Spinal cord (tissue), 10 donors: ENCODE data around the gene ZDHHC18. TPM values are rescaled to one million over a fixed set of nuclear protein-coding genes. Genes with fewer than 3 reads are reported as not detected.

ENCODE experiments used
- DNase-seq, 6 donors: peaks; one replicate each; pipeline versions ENCODE4 v3.0.0 to v3.0.0-alpha.2; 2013 to 2015; ENCODE audit warnings: low spot score in 6 of 6, low read depth in 4 of 6
- H3K27ac ChIP-seq: one replicate; pipeline ENCODE4 v1.5.1; 2013; ENCODE audit warnings: low read depth, low read length, control low read depth
- H3K27me3 ChIP-seq: one replicate; pipeline ENCODE4 v1.6.1; 2013; ENCODE audit warnings: low read length; ENCODE audit not compliant: control insufficient read depth, insufficient read depth
- H3K36me3 ChIP-seq: one replicate; pipeline ENCODE4 v1.6.1; 2013; ENCODE audit warnings: low read length; ENCODE audit not compliant: control insufficient read depth, insufficient read depth
- H3K4me1 ChIP-seq: one replicate; pipeline ENCODE4 v1.6.1; 2013; ENCODE audit warnings: low read length; ENCODE audit not compliant: control insufficient read depth, insufficient read depth
- H3K4me3 ChIP-seq: one replicate; pipeline ENCODE4 v1.5.1; 2013; ENCODE audit warnings: low read depth, low read length, control low read depth
- H3K9me3 ChIP-seq: one replicate; pipeline ENCODE4 v1.6.1; 2013; ENCODE audit warnings: low read length; ENCODE audit not compliant: control insufficient read depth, insufficient read depth
- WGBS: methylation state at CpG from one replicate; pipeline ENCODE4 v1.1.5; 2013; ENCODE audit warnings: missing lambda C conversion rate; ENCODE audit not compliant: insufficient coverage; 5-methylcytosine and 5-hydroxymethylcytosine counted together
- polyA plus RNA-seq, 2 donors: library from polyadenylated mRNA; unstranded; fragments of 120-200 nt; gene quantifications; one replicate each; pipeline ENCODE4 v1.2.1, GENCODE V29; 2013; ENCODE audit not compliant: insufficient read length in 2 of 2
- total RNA-seq, 2 donors: library from RNA; depleted of rRNA in 1 of 2; stranded (reverse); fragments of 120-200 nt in 1 of 2; fragments of >200 nt in 1 of 2; gene quantifications; one replicate each; pipeline versions ENCODE4 v1.2.3 to v1.2.4, GENCODE V29; 2013 to 2014
- donor health status: healthy.

ZDHHC18 gene
- total and polyA plus RNA-seq, 4 donors: 6.8 to 35.3 (median 22.1) TPM

- Histone ChIP-seq H3K36me3 (peaks cover under 1% of the 10 kb centered on the region), H3K27ac (peak overlapping the region; percentile 100), H3K4me3 (no peak overlapping the region), H3K9me3 (no peaks in the 10 kb centered on the region), H3K4me1 (peaks cover 45% of the 10 kb centered on the region), H3K27me3 (no peaks in the 10 kb centered on the region)
- 73% methylated on average over 3 of the region's 5 CpGs for WGBS
- DNase-seq: peak in 3 of 6 donors; percentile 35 to 75 (median 62)
Observed at GRCh38 chr1:26785611-26786436, 40.7 kb upstream of the ZDHHC18 start.

- H3K4me3 ChIP-seq: peak overlapping the region; percentile 89
- H3K4me1 ChIP-seq: peaks cover 45% of the 10 kb centered on the region
- peak overlapping the region; percentile 100 for H3K27ac ChIP-seq
- peak in 3 of 6 donors; percentile 31 to 67 (median 63) for DNase-seq
- H3K27me3 ChIP-seq: no peaks in the 10 kb centered on the region
- WGBS: 22% methylated on average over 7 of the region's 12 CpGs
- no peaks in the 10 kb centered on the region for H3K9me3 ChIP-seq
- H3K36me3 ChIP-seq: no peaks in the 10 kb centered on the region
Observed at GRCh38 chr1:26786437-26787380, 39.8 kb upstream of the ZDHHC18 start.

DNA sequence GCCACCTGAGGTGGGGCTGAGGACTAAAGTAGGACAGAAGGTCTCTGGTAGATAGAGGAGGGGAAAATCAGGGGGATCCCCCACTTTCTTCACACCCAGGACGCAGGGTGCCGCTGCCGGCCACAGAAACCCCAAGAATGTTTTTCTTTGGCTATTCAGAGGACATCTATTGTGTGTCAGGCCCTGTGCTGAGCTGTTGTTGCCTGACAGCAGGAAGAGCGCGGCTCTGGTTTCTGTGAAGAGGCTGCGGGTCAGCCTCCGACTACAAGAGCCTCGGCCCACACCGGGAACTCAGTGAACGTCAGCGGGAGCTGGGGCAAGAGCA, 39.1 kb upstream of the ZDHHC18 start:
- WGBS: under 1% methylated on average over 11 of the region's 11 CpGs
- Histone ChIP-seq H3K4me3 (peak overlapping the region; percentile 89), H3K27me3 (no peaks in the 10 kb centered on the region), H3K27ac (peak overlapping the region; percentile 100), H3K4me1 (peaks cover 45% of the 10 kb centered on the region), H3K9me3 (no peaks in the 10 kb centered on the region), H3K36me3 (no peaks in the 10 kb centered on the region)
- DNase-seq: no peak

DNA sequence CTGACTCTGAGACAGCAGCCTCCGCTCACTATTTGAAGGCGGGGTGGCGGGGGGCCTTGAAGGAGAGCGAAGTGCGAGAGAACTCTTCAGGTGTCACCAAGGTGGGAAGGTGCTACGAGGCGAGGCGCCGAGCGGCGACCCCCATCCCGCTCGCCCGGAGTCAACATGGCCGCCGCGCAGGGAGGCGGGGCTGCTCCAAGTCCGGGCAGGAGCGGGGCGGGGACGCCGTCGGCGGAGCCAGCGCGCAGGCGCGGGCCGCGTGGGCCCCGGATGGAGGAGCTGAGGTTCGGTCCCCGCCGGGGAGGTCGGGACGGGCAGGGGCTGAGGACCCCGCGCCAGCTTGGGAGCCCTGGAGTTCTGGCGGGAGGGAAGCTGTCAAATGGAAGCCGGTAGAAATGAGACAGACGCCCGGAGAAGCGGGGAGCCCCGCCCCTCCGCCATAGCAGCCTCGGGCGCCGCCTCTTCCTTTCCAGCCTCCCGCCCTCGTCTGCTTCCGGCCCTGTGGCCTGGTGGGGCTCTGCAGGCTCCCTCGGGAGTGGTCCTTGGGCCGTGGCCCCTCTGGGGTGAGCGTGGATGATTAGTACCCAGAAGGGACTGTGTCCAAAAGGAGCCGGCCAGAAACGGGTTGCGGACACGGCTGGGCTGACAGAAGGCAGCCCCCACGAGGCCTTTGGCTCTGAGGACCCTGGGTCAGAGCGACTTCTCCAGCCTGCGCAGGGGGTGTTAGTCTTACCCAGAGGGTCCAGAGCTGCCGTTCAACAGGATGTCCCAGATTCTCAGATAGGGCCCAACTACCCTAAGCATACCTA, 38.6 kb upstream of the ZDHHC18 start, which contains the start of gene PIGV:
Gene PIGV, plus strand, starts transcription at position 245 of the 809 bp plus-strand sequence. CDS start 2,866 bp downstream, outside the sequence.
- no peaks in the 10 kb centered on the region for H3K27me3 ChIP-seq
- H3K27ac ChIP-seq: peak within 1 kb of the TSS; percentile 100
- H3K36me3 ChIP-seq: no peaks in the 10 kb centered on the region
- peak within 1 kb of the TSS; percentile 89 for H3K4me3 ChIP-seq
- whole genome bisulfite sequencing: 0% methylated on average over 63 of the region's 63 CpGs
- DNase-seq: peak; percentile 81 to 97 (median 89)
- H3K9me3 ChIP-seq: no peaks in the 10 kb centered on the region
- peaks cover 45% of the 10 kb centered on the region for H3K4me1 ChIP-seq

- Histone ChIP-seq H3K36me3 (no peaks in the 10 kb centered on the region), H3K4me3 (peak overlapping the region; percentile 89), H3K27me3 (no peaks in the 10 kb centered on the region), H3K4me1 (peaks cover 45% of the 10 kb centered on the region), H3K9me3 (no peaks in the 10 kb centered on the region), H3K27ac (peak overlapping the region; percentile 100)
- WGBS: 16% methylated on average over 8 of the region's 10 CpGs
- no peak for DNase-seq
Observed at GRCh38 chr1:26788515-26788785, 38.0 kb upstream of the ZDHHC18 start.

DNA sequence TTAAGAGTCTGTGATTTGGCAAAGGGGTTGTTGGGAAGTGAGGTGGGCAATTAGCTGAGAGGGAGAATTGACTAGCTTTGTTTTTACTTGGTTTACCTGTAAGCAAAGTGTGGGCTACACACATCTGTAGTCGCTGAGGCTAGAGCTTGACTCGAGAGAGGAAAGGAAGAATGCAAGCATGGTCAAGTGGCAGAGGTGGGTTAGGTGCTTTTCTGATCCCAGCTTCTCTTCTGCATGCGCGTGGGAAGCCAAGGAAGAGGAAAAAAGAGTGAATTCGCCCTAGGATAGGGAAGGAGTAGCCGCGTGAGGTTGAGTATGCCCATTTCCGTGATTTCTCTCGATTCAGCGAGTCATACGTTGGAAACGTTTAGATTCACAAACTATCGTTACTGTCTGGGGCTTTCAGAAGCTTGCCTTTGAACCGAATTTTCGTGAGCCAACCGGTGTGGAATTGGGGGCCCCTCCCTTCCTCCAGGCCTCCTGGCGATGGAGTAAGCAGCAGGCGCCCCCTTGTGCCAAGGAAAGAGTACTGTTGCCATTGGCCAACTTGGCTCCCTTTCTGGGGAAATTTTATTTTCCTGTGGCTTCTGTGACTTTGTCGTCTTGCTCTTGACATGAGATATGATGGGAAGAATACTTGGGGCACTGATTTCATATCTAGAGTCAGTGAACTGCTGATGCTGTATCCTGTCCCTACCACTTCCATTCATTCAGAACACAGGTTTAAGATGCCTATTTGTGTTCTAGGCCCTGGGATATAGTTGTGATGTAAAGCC, 37.5 kb upstream of the ZDHHC18 start:
- 4% methylated on average over 17 of the region's 19 CpGs for WGBS
- H3K4me3 ChIP-seq: peak overlapping the region; percentile 89
- H3K36me3 ChIP-seq: peaks cover 4% of the 10 kb centered on the region
- no peaks in the 10 kb centered on the region for H3K9me3 ChIP-seq
- no peaks in the 10 kb centered on the region for H3K27me3 ChIP-seq
- H3K4me1 ChIP-seq: peaks cover 41% of the 10 kb centered on the region
- H3K27ac ChIP-seq: peak overlapping the region; percentile 100
- peak in 5 of 6 donors; percentile 69 to 96 (median 85) for DNase-seq

DNA sequence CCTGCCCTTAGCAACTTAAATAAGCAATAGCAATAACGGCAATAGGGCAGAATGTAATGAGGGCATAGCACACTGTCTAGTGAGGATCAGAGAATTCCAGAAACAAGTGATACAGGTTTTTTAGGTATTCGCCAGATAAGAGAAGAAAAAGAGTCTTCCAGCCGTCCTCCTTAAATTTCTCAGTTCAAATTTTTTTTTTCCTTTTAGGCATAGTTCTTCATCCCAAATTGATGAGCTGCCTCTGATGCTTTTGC, 36.9 kb upstream of the ZDHHC18 start:
- peaks cover 36% of the 10 kb centered on the region for H3K4me1 ChIP-seq
- no peak for DNase-seq
- WGBS: no CpG with 5 or more reads among the region's 3 CpGs
- H3K36me3 ChIP-seq: peaks cover 6% of the 10 kb centered on the region
- no peaks in the 10 kb centered on the region for H3K27me3 ChIP-seq
- H3K27ac ChIP-seq: peak overlapping the region; percentile 100
- H3K4me3 ChIP-seq: no peak overlapping the region
- H3K9me3 ChIP-seq: no peaks in the 10 kb centered on the region

DNA sequence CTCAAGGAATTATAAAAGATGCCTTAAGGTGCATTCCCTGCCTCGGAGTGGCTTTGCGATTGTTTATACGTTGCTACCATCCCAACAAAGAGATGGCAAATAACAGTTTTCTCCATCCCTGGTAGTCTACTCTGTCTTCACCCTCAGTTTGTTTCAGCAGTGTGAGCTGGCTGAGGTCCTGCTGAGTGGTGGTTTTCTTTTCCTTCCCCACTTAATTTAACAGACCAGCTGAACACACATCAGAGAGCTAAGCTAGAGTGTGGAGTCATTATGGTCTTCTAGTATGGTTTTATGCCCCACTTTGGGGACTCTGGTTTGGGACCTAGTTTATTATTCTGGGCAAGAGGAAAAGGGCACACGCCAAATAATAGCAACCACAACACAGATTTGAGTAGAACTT, 36.6 kb upstream of the ZDHHC18 start:
- H3K4me3 ChIP-seq: no peak overlapping the region
- WGBS: 28% methylated on average over 3 of the region's 4 CpGs
- no peaks in the 10 kb centered on the region for H3K9me3 ChIP-seq
- peaks cover 6% of the 10 kb centered on the region for H3K36me3 ChIP-seq
- peaks cover 34% of the 10 kb centered on the region for H3K4me1 ChIP-seq
- H3K27ac ChIP-seq: no peak overlapping the region
- no peaks in the 10 kb centered on the region for H3K27me3 ChIP-seq
- no peak for DNase-seq

GRCh38 chr1:26790551-26790953, 35.9 kb upstream of the ZDHHC18 start:
- Histone ChIP-seq H3K27me3 (no peaks in the 10 kb centered on the region), H3K36me3 (peaks cover 6% of the 10 kb centered on the region), H3K9me3 (no peaks in the 10 kb centered on the region), H3K4me1 (peaks cover 31% of the 10 kb centered on the region), H3K4me3 (no peak overlapping the region), H3K27ac (no peak overlapping the region)
- DNase-seq: no peak
- 78% methylated on average over 2 of the region's 5 CpGs for WGBS
